LHCN-M2 (cell line): ENCODE results near the gene PFKL. TPM values are rescaled to one million over a fixed set of nuclear protein-coding genes. Genes with fewer than 3 reads are reported as not detected.
"Not testable (repeated sequence)": the region's sequence is repeated elsewhere in the genome, so short reads cannot be mapped to it uniquely, and the experiment has no call there.

Experiments used
- DNase-seq: peaks from one replicate; pipeline ENCODE4 v3.0.0-alpha.2; 2012; ENCODE audit warnings: low read depth
- total RNA-seq: library from RNA; depleted of rRNA; stranded (reverse); fragments of >200 nt; gene quantifications from 2 replicates; pipeline ENCODE4 v1.2.3, GENCODE V29; 2014

PFKL gene
- total RNA-seq, 1 experiment from 2014 or later: 154 TPM

DNA sequence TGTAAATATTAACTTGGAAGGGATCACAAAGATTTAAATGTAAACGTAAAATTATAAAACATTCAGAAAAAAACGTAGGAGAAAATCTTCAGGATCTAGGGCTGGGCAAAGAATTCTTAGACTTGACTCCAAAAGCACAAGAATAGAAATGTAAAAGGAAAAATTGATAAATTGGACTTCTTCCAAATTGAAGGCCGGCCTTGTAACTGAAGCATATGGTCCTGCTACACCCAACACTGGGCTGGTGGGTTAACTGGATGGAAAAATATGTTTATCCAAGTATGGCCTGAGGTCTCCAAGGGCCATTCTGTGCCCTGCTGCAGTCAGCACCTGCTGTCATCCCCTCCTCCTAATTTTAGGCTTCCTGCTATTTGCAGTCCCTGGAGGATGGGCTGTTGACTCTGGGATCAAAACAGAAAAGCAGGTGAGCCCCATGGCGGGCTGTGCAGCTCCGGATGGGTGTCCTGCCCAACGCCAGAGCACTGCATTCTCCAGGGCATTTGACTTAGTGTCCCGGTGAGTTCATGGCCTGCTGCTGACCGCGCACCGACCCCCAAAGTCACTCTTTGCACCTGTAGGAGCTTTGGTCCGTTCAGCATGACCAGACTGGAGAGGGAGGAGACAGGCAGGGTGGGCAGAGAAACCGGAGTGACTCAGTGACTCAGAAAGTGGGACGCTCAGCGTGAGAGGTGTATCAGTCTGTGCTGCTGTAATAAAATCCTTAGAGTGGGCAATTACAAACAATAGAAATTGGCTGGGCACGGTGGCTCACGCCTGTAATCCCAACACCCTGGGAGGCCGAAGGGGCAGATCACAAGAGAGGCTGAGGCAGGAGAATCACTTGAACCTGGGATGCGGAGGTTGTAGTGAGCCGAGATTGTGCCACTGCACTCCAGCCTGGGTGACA, 20.2 kb upstream of the PFKL start:
- no peak for DNase-seq

DNA sequence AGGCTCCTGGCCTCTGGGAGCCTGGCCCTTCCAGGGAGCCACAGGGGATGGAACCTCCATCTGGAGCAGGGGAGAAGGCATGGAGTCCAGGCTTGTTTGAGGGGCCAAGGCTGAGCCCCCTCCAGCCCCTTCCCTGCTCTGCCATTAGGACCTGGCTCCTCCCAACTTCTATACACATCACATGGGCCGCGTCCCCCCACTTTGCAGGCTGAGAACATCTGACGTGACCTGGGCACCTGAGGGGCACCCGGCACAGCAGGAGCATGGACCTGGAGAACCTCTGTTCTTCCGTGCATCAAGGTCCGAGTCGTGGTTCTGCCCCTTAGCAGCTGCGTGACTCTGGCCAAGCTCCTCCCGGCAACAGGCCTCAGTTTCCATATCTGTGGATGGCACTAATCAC, 18.1 kb upstream of the PFKL start:
- DNase-seq: no peak

DNA sequence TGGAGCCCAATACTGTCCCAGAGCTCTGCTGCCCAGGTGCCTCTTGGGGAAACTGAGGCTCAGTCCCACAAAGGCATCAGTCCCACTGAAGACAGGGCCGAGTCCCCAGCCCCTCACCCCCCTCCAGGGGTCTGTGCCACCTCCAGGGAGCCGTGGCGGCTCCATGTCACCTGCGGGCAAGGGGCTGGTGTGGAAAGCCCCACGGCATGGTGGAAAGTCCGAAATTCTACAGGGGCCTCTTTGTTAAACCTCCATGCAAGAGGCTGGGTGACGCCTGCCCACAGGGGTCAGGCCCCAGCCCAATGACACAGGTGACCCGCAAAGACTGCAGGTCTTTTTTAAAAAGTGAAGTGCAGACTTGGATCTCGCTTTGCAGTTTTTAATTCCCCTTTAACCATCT, 17.5 kb upstream of the PFKL start:
- DNase-seq: no peak

DNA sequence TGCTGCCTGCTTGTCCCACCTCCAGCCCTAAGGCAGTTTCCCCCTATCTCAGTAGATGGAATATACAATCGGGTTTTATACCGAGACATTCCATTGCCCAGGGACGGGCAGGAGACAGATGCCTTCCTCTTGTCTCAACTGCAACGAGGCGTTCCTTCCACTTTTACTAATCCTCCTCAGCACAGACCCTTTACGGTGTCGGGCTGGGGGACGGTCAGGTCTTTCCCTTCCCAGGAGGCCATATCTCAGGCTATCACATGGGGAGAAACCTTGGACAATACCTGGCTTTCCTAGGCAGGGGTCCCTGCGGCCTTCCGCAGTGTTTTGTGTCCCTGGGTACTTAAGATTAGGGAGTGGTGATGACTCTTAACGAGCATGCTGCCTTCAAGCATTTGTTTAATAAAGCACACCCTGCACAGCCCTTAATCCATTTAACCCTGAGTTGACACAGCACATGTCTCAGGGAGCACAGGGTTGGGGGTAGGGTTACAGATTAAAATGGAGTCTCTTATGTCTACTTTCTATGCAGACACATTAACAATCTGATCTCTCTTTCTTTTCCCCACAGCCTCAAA, 16.6 kb upstream of the PFKL start:
- not testable (repeated sequence) for DNase-seq

DNA sequence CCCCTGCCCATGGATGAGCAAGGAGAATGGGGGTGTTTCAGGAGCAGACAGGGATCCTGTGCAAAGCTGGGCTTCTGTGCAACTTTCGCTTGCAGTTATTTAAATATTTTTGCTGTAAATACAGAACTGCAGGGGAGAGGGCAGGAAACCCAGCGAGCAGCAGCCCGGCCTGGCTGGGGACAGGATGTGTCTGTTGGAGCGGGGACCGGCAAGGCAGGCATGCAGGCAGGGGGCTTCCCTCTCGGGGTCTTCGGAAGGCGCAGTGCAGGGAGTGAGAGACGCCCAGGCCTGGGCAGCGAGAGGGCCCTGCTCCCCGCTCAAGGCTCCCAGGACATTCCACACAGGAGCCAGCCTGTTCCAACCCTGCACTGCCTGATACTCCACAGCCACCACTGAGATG, 15.9 kb upstream of the PFKL start:
- DNase-seq: no peak

DNA sequence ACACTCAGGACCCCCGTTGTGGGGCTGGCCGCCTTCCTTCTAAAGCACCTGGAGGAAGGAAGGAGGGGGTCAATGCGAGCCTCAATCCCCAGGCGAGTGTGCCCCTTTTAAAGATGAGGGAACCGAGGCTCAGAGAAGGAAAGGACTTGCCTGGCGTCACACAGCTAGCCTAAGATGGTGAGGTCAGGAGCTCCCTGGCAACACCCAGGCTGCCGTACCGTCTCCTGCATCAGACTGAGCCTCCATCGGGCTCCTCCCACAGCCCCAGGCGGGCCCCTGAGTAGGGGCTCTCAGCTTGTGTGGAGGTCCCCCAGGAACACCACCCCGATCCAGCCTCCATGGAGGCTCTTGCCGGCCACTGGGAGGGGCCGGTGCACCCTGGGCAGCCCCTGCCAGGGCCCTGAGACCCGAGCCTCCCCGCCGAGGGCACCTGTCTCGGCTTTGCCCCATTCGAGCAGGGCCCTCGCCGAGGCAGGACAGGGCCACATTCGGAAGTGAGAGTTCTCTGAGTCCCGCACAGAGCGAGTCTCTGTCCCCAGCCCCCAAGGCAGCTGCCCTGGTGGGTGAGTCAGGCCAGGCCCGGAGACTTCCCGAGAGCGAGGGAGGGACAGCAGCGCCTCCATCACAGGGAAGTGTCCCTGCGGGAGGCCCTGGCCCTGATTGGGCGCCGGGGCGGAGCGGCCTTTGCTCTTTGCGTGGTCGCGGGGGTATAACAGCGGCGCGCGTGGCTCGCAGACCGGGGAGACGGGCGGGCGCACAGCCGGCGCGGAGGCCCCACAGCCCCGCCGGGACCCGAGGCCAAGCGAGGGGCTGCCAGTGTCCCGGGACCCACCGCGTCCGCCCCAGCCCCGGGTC, 14.5 kb upstream of the PFKL start, which contains the start of gene AIRE:
AIRE (plus strand) TSS at position 739 of the 855 bp plus-strand sequence. CDS start 131 bp downstream, outside the sequence.
- peak; percentile 18 for DNase-seq

DNA sequence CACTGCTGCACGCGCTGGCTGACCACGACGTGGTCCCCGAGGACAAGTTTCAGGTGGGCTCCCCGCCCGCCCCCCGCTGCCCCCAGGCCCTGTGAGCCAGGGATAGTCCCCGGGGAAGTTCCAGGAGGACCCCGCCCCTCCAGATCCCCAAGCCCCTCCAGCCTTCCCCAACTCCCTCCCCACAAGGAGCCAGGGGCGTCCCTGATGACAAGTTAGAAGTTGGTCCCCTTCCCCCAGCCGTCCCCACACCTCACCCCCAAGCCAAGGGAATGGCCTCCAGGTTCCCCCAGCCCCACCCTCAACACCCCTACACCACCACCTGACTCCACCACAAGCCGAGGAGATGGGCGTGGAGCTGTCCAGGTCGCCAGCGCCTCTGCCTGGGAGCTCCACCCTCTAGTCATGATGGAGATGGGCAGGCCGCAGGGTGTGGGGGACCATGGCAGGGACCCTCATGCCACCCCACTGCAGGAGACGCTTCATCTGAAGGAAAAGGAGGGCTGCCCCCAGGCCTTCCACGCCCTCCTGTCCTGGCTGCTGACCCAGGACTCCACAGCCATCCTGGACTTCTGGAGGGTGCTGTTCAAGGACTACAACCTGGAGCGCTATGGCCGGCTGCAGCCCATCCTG, 13.7 kb upstream of the PFKL start:
- no peak for DNase-seq

DNA sequence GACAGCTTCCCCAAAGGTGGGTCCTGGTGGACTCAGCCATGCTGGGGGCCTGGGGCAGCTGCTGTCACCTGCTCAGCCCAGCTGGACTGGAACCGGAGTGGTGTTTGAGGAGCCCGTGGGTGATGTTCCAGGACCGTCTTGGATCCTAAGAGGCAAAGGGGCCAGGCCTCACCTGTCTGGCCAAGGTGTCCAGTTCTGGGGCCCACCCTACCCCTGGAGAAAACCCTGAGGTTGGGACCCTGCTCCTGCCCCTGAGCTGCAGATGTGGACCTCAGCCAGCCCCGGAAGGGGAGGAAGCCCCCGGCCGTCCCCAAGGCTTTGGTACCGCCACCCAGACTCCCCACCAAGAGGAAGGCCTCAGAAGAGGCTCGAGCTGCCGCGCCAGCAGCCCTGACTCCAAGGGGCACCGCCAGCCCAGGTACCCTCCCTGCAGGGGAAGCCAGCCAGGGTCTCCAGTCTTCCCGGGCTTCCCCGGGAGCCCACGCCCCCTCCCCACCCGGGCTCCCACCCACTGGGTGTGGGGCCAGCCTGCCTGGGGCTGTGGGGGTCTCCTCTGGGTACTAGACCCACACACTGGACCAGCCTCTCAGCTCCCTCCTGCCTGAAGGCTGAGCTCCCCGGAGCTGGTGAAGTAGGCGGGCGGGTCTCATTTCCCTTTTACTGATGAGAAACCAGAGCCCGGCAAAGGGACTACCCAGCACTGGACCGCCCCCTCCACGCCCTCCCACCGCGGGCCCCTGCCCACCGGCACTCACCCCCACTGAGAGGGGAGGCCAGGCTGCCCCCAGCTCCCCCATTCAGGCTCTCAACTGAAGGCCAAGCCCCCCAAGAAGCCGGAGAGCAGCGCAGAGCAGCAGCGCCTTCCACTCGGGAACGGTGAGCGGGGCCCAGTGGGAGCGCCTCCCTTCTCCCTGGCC, 12.9 kb upstream of the PFKL start:
- no peak for DNase-seq

DNA sequence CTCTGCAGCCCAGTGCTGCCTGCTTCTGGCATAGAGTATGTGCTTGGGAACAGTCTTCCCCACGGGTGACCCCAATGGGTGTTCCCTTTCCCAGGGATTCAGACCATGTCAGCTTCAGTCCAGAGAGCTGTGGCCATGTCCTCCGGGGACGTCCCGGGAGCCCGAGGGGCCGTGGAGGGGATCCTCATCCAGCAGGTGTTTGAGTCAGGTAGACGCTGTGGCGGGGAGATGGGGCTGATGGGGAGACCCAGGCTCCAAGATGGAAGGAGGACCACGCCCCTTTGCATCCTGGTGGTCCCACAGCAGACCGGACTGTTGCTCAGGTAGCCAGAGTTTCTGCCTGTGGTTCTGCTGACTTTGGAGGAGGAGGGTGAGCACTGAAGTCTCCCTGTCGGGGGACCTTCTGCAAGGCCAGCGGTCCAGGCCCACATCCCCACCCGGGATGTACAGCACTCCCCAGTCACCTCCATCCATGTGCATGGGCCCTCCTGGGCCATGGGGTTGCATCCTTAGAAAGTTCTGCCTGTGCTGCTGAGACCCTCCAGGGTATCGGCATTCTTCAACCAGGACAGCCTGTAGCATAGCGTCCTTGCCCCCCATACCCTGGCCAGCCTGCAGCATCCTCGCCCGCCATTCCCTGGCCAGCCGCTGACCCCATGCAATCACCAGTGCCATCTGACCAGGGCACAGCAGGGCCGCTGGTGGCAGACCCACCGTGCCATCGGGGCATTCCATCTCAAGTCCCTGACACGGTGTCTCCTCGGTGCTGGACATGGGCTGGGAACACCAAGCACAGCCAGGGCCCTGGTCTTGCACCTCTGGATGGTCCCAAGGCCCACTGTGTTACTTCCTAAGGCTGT, 11.4 kb upstream of the PFKL start:
- DNase-seq: no peak

DNA sequence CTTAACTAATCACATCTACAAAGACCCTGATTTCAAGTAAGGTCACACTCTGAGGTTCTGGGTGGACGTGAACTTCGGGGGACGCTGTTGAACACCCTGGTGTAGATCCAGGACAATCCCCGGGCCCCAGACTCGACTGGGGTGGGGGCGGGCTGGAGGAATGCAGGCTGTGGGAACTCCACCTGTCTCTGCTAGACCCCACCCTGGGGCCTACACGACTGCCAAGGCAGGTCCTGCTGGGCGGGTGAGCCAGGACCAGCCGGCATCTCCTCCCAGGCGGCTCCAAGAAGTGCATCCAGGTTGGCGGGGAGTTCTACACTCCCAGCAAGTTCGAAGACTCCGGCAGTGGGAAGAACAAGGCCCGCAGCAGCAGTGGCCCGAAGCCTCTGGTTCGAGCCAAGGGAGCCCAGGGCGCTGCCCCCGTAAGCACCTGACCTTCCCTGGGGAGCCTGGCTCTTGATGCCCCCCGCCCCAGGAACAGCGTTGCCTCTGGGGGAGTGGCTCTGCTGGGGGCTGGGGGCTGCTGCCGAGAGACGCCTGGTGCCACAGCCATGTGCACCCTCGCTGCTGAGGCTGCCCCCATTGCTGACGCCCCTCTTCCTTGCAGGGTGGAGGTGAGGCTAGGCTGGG, 10.4 kb upstream of the PFKL start:
- no peak for DNase-seq

DNA sequence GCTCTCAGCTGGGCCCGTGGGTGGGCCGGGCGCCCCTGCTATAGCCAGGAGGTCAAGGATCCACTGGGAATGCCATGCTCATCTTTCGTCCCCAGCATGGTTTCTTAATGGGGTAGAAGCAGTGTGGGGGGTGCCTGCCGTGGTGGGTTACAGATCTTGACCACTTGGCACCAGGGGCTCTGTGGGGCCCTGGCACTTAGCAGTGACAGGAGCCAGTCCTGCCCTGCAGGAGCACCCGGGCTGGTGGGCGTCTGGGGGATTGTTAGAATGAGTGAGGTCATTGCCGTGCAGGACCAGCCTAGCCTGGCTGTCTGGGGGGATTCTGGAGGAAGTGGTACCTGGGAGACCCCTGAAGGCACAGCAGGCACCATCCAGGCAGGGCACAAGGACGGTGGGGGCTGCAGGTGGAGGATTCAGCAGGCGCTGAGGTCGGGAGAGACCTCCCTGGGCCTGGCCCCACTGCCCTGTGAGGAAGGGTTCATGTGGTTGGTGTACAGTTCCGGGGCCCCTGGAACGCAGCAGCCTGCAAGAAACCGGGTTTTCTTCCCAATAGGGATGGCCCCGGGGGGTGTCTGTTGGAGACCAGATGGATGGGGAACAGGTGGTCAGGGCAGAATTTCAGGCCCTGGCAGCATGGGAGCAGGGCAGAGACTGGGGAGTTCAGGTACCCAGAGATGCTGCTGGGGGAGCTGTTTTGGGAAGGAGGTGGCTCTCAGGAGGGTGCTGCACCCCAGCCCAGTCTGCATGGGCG, 9.4 kb upstream of the PFKL start:
- no peak for DNase-seq

DNA sequence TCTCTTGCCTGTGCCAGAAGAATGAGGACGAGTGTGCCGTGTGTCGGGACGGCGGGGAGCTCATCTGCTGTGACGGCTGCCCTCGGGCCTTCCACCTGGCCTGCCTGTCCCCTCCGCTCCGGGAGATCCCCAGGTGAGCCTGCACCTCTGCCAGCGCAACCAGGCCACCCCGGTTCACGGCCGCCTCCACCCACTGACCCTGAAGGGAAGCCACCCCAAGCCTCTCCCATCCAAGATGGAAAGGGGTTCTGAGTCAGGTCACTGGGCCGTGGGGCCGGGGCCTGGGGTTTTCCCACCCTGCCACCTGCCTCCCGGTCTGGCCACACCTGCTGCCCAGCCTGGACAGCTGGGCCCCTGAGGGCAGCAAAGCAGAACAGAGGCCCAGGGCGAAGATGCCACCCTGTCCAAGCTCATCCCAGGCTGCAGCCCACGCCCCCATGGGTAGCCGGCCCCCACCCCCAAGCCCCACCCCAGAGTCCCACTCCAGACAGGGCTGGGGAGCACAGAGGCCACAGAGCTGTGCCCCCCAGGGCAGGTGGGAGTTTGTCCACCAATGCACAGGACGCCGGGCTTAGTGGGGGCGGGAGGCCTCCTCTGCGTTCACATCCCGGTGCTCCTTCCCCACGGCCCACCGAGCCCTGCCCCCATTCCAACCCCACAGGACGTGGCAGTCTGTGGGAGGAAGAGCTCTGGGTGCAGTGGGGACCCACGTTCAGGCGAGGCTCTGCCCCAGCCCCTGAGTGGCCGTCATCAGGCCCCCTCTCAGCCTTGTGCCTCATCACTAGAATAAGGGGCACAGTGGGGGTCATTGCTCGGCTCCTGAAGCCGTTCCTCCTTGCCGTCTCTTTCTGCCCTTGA, 8.5 kb upstream of the PFKL start:
- DNase-seq: no peak

DNA sequence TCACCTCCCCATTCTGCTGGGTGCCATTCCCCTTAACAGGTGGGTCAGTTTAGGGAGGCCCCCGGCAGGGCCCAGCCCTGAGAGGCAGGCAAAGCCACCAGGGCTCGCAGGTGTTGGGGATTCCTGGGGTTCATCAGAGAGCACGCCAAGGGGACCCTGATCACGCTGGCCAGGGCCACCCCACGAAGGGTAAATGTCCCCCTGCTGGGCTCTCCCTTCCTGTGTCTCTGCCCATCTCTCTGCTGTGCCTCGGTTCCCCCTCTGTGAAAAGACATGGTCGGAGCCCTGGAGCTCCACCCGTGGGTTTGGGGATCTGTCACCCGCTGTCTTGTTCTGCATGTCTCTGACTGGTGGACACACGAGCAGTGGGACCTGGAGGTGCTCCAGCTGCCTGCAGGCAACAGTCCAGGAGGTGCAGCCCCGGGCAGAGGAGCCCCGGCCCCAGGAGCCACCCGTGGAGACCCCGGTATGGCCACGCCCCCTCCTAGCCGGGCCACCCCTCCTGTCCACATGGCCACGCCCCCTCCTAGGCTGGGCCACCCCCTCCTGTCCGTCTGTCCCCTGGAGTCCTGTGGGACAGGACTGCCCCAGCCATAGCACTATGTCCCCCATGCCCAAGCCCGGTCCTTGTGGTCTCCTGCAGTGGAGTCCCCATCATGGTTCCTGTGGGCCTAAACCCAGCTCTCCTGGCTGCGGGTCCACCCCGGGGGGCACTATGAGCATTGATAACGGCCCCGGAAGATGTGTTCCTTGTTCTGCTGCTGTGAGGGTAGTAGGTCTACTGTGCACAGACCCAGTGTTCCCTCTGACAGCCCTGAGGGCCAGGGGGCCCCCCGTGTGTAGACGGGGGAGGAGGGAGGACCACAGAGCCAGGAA, 7.7 kb upstream of the PFKL start:
- DNase-seq: no peak

DNA sequence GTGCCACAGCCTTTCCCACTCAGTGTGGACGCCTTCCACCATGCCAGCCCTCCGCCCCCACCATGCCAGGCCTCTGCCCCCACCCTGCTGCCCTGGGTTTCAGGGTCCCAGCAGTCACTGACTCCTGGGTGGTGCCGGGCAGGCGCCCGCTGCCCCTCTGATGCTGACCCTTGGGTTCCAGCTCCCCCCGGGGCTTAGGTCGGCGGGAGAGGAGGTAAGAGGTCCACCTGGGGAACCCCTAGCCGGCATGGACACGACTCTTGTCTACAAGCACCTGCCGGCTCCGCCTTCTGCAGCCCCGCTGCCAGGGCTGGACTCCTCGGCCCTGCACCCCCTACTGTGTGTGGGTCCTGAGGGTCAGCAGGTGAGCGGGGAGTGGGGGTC, 7.0 kb upstream of the PFKL start:
- no peak for DNase-seq

DNA sequence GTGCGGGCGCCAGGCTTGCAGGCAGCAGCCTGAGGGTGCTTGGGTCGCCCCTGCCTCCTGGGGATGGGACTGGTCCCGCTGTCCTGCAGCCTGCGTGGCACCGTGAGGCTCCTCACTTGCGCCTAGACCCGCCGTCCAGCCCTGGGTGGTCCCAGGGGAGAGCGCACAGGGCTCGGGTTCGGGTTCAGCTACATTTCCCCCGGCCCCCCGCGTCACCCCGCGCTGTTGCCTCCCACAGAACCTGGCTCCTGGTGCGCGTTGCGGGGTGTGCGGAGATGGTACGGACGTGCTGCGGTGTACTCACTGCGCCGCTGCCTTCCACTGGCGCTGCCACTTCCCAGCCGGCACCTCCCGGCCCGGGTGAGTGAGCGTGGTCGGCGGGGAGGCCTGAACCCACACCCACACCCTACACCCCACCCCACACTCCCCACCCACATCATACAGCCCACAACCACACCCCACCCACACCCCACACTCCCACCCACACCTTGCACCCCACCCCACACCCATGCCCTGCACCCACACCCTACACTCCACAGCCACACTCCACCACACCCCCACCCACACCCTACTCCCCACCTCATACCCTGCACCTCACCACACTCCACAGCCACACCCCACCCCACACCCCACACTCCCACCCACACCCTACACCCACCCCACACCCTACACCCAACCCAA, 6.2 kb upstream of the PFKL start:
- no peak for DNase-seq
